Activated CD4-positive, alpha-beta memory T cell treated with anti-CD3 and anti-CD28 coated beads, Interleukin-2, amount 10 ng/mL, durations not matched to agents 7 days and 5 days (primary cell): ENCODE results near the gene TSKU. TPM values are rescaled to one million over a fixed set of nuclear protein-coding genes. Genes with fewer than 3 reads are reported as not detected.
"Not testable (repeated sequence)": the region's sequence is repeated elsewhere in the genome, so short reads cannot be mapped to it uniquely, and the experiment has no call there.

ENCODE experiments used
- CTCF ChIA-PET: fragments of 350-600 bp; sonication (Branson Sonifier 250); formaldehyde crosslinking; loops from one replicate; lab custom pipeline; 2021; ENCODE audit warnings: antibody characterized with exemption, inconsistent platforms; lab: Charles Lee
- POLR2A ChIA-PET: fragments of 350-600 bp; sonication (Branson Sonifier 250); formaldehyde crosslinking; loops from one replicate; lab custom pipeline; 2021; ENCODE audit warnings: antibody characterized with exemption; lab: Charles Lee
- DNase-seq: peaks from one replicate; pipeline ENCODE4 v3.0.0-alpha.2; 2020
- H3K27ac Mint-ChIP-seq: one replicate; pipeline ENCODE4 v1.8.0; 2021; ENCODE audit warnings: mild to moderate bottlenecking, mixed read lengths
- H3K27me3 Mint-ChIP-seq: one replicate; pipeline ENCODE4 v1.8.0; 2021; ENCODE audit warnings: mixed read lengths
- H3K36me3 Mint-ChIP-seq: one replicate; pipeline ENCODE4 v1.8.0; 2021; ENCODE audit warnings: low read depth, mixed read lengths
- H3K4me1 Mint-ChIP-seq: one replicate; pipeline ENCODE4 v1.8.0; 2021; ENCODE audit warnings: mixed read lengths
- H3K4me3 Mint-ChIP-seq: one replicate; pipeline ENCODE4 v1.8.0; 2021; ENCODE audit warnings: mild to moderate bottlenecking, mixed read lengths
- H3K9me3 Mint-ChIP-seq: one replicate; pipeline ENCODE4 v1.8.0; 2021; ENCODE audit warnings: mixed read lengths
- total RNA-seq, 2 experiments: library from RNA; stranded (reverse); gene quantifications; one replicate each; pipeline ENCODE4 v1.2.3, GENCODE V29; 2021

The TSKU gene
- total RNA-seq, 2 experiments from 2014 or later, result 0.85 to 1.2 TPM

- Mint-ChIP-seq H3K27ac (no peak overlapping the region), H3K27me3 (peaks cover 13% of the 10 kb centered on the region), H3K9me3 (peaks cover 20% of the 10 kb centered on the region), H3K4me1 (peaks cover 17% of the 10 kb centered on the region), H3K4me3 (no peak overlapping the region), H3K36me3 (peaks cover 19% of the 10 kb centered on the region)
- POLR2A ChIA-PET, result no interaction called here
- CTCF ChIA-PET, result interaction anchor here (1.1 kb wide), 1 partner anchor 11 kb away, joined by 6 read pairs; no protein-coding TSS in a partner anchor
- DNase-seq, result no peak
Measured at GRCh38 chr11:76820184-76820566, 37.0 kb downstream of the TSKU start.

GRCh38 chr11:76821396-76821795 is 38.2 kb downstream of the TSKU start:
- H3K27me3 Mint-ChIP-seq, H3K27ac Mint-ChIP-seq: not testable (repeated sequence)
- POLR2A ChIA-PET, result interaction anchor here (0.7 kb wide), 1 partner anchor 166 kb away, joined by 3 read pairs; no protein-coding TSS in a partner anchor

GRCh38 chr11:76822406-76822805 is 39.2 kb downstream of the TSKU start:
- ChIA-PET CTCF (interaction anchor here (0.7 kb wide), 1 partner anchor 96 kb away, joined by 4 read pairs; no protein-coding TSS in a partner anchor), POLR2A (no interaction called here)
- H3K36me3 Mint-ChIP-seq, result peaks cover 13% of the 10 kb centered on the region
- peaks cover 2% of the 10 kb centered on the region for H3K27me3 Mint-ChIP-seq
- H3K9me3 Mint-ChIP-seq, result peaks cover 11% of the 10 kb centered on the region
- no peak overlapping the region for H3K4me3 Mint-ChIP-seq
- H3K27ac Mint-ChIP-seq, result no peak overlapping the region
- H3K4me1 Mint-ChIP-seq, result peaks cover 30% of the 10 kb centered on the region
- no peak for DNase-seq

More at GRCh38 chr11:76821396-76821795, 38.2 kb downstream of the TSKU start:
- H3K4me3 Mint-ChIP-seq, CTCF ChIA-PET, DNase-seq: not testable (repeated sequence)
- H3K9me3 Mint-ChIP-seq, result peaks cover 13% of the 10 kb centered on the region
- H3K36me3 Mint-ChIP-seq, result peaks cover 17% of the 10 kb centered on the region
- peaks cover 28% of the 10 kb centered on the region for H3K4me1 Mint-ChIP-seq

GRCh38 chr11:76823481-76824028 is 40.4 kb downstream of the TSKU start:
- H3K27ac Mint-ChIP-seq, result no peak overlapping the region
- peaks cover 5% of the 10 kb centered on the region for H3K27me3 Mint-ChIP-seq
- H3K4me3 Mint-ChIP-seq, result no peak overlapping the region
- H3K9me3 Mint-ChIP-seq, result peaks cover 11% of the 10 kb centered on the region
- peaks cover 13% of the 10 kb centered on the region for H3K36me3 Mint-ChIP-seq
- DNase-seq, result no peak
- ChIA-PET POLR2A (interaction anchor here (0.7 kb wide), 1 partner anchor 11 kb away, joined by 3 read pairs; no protein-coding TSS in a partner anchor), CTCF (interaction anchor here (1.4 kb wide), 1 partner anchor 96 kb away, joined by 7 read pairs; no protein-coding TSS in a partner anchor)
- H3K4me1 Mint-ChIP-seq, result peaks cover 30% of the 10 kb centered on the region

GRCh38 chr11:76824083-76824939 is 41.2 kb downstream of the TSKU start:
- H3K4me1 Mint-ChIP-seq, result peaks cover 30% of the 10 kb centered on the region
- no peak overlapping the region for H3K4me3 Mint-ChIP-seq
- ChIA-PET POLR2A (interaction anchor here (0.7 to 1.0 kb wide), 2 partner anchors 10 to 12 kb away, joined by 3 read pairs; no protein-coding TSS in a partner anchor), CTCF (interaction anchor here (0.7 to 1.4 kb wide), 2 partner anchors 96 to 103 kb away, joined by 3 to 7 read pairs; no protein-coding TSS in a partner anchor)
- peaks cover 5% of the 10 kb centered on the region for H3K27me3 Mint-ChIP-seq
- H3K27ac Mint-ChIP-seq, result peak overlapping the region; percentile 11
- no peak for DNase-seq
- H3K36me3 Mint-ChIP-seq, result peaks cover 13% of the 10 kb centered on the region
- H3K9me3 Mint-ChIP-seq, result peaks cover 11% of the 10 kb centered on the region

GRCh38 chr11:76824980-76825725 is 42.0 kb downstream of the TSKU start:
- H3K4me1 Mint-ChIP-seq, result peaks cover 30% of the 10 kb centered on the region
- no peak overlapping the region for H3K4me3 Mint-ChIP-seq
- CTCF ChIA-PET, result interaction anchor here (0.7 to 1.4 kb wide), 3 partner anchors 94 to 103 kb away, joined by 3 to 7 read pairs (median 3); no protein-coding TSS in a partner anchor
- DNase-seq, result no peak
- H3K27me3 Mint-ChIP-seq, result peaks cover 5% of the 10 kb centered on the region
- H3K9me3 Mint-ChIP-seq, result peaks cover 10% of the 10 kb centered on the region
- peaks cover 13% of the 10 kb centered on the region for H3K36me3 Mint-ChIP-seq
- POLR2A ChIA-PET, result interaction anchor here (1.0 kb wide), 1 partner anchor 11 kb away, joined by 3 read pairs; no protein-coding TSS in a partner anchor
- H3K27ac Mint-ChIP-seq, result peak overlapping the region; percentile 4

GRCh38 chr11:76825726-76826396 is 42.7 kb downstream of the TSKU start:
- Mint-ChIP-seq H3K27ac (peak overlapping the region; percentile 4), H3K36me3 (peaks cover 13% of the 10 kb centered on the region), H3K27me3 (peaks cover 5% of the 10 kb centered on the region), H3K4me3 (no peak overlapping the region), H3K9me3 (peaks cover 10% of the 10 kb centered on the region), H3K4me1 (peaks cover 30% of the 10 kb centered on the region)
- ChIA-PET POLR2A (no interaction called here), CTCF (interaction anchor here (1.0 kb wide), 1 partner anchor 93 kb away, joined by 3 read pairs; no protein-coding TSS in a partner anchor)
- DNase-seq, result no peak

DNA sequence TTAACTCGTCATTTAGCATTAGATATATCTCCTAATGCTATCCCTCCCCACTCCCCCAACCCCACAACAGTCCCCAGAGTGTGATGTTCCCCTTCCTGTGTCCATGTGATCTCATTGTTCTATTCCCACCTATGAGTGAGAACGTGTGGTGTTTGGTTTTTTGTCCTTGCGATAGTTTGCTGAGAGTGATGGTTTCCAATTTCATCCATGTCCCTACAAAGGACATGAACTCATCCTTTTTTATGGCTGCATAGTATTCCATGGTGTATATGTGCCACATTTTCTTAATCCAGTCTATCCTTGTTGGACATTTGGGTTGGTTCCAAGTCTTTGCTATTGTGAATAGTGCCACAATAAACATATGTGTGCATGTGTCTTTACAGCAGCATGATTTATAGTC is 43.4 kb downstream of the TSKU start:
- CTCF ChIA-PET, result interaction anchor here (1.0 kb wide), 1 partner anchor 92 kb away, joined by 3 read pairs; no protein-coding TSS in a partner anchor
- H3K9me3 Mint-ChIP-seq, H3K27ac Mint-ChIP-seq, POLR2A ChIA-PET, H3K4me3 Mint-ChIP-seq, H3K27me3 Mint-ChIP-seq, DNase-seq: not testable (repeated sequence)
- peaks cover 13% of the 10 kb centered on the region for H3K36me3 Mint-ChIP-seq
- H3K4me1 Mint-ChIP-seq, result peaks cover 30% of the 10 kb centered on the region

DNA sequence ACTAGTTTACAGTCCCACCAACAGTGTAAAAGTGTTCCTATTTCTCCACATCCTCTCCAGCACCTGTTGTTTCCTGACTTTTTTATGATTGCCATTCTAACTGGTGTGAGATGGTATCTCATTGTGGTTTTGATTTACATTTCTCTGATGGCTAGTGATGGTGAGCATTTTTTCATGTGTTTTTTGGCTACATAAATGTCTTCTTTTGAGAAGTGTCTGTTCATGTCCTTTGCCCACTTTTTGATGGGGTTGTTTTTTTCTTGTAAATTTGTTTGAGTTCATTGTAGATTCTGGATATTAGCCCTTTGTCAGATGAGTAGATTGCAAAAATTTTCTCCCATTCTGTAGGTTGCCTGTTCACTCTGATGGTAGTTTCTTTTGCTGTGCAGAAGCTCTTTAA is 43.8 kb downstream of the TSKU start:
- CTCF ChIA-PET, DNase-seq, H3K27ac Mint-ChIP-seq, H3K9me3 Mint-ChIP-seq, H3K4me3 Mint-ChIP-seq, H3K27me3 Mint-ChIP-seq, POLR2A ChIA-PET: not testable (repeated sequence)
- H3K4me1 Mint-ChIP-seq, result peaks cover 30% of the 10 kb centered on the region
- H3K36me3 Mint-ChIP-seq, result peaks cover 12% of the 10 kb centered on the region

DNA sequence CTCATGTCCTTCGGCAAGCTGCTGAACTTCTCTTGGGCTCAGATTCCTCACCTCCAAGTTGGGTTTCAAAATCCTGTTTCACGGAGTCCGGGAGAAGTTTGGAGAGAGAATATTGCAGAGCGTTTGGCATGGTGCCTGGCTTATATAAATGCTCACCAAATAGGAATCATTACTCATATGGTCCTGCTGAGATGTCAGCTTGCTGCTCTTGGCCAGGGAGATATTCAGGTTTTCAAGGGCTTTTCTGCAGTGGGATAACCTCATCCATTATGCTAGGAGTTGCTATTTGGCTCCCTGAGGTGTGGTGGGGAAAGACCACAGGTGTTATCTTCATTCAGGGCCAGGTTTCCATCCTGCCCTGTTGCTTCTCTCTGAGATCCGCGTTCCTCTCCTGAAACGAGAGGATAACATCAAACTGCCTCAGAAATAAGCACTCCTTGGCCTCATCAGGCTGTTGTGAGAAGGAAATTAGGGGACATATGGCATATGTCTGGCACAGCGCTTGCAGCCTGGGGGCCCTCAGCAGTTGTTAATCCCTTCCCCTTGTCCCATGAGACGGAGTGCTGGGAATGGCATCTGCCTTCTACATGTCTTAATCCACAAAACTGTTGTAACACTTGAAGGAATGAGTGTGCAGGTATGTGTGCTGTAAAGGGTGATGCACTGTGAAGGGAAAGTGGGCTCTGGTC is 47.6 kb downstream of the TSKU start:
- Mint-ChIP-seq H3K27me3 (peaks cover 13% of the 10 kb centered on the region), H3K4me3 (no peak overlapping the region), H3K36me3 (peaks cover 8% of the 10 kb centered on the region), H3K9me3 (peaks cover 5% of the 10 kb centered on the region), H3K27ac (no peak overlapping the region), H3K4me1 (peaks cover 7% of the 10 kb centered on the region)
- ChIA-PET CTCF (no interaction called here), POLR2A (no interaction called here)
- no peak for DNase-seq

DNA sequence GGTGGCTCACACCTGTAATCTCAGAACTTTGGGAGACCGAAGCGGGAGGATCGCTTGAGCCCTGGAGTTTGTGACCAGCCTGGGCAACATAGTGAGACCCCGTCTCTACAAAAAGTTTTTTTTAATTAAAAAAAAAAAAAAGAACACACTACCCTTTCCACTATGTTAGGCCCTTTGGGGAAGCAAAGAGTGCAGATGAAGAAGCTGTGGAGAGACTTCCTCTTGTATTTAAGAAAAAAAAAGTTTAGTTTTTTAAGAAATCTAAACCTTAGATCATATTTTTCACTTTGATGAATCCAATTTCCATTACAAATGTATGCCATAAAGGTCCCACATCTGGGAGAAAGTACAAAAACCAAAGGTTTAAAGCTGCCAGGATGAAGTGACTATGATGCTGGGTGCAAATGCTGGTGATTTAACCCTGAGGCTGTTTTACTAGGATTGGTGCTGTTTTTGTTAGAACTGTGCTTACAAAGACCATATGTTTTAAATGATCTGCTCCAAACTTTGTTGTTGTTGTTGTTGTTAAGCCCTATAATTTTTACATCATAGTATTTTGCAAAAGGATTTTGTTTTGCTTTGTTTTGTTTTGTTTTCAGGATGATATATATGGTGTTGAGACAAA is 48.6 kb downstream of the TSKU start:
- Mint-ChIP-seq H3K27me3 (peaks cover 13% of the 10 kb centered on the region), H3K9me3 (no peaks in the 10 kb centered on the region), H3K36me3 (no peaks in the 10 kb centered on the region), H3K4me1 (no peaks in the 10 kb centered on the region), H3K27ac (no peak overlapping the region), H3K4me3 (no peak overlapping the region)
- POLR2A ChIA-PET, result no interaction called here
- no peak for DNase-seq
- CTCF ChIA-PET, result no interaction called here
